ENCODE measurements around the gene ANKRD11. TPM values are rescaled to one million over a fixed set of nuclear protein-coding genes. Genes with fewer than 3 reads are reported as not detected.
"Not testable (repeated sequence)": the region's sequence is repeated elsewhere in the genome, so short reads cannot be mapped to it uniquely, and the experiment has no call there.

ANKRD11 gene
- polyA plus RNA-seq, 2 donors: 37.1 to 73.5 TPM

DNA sequence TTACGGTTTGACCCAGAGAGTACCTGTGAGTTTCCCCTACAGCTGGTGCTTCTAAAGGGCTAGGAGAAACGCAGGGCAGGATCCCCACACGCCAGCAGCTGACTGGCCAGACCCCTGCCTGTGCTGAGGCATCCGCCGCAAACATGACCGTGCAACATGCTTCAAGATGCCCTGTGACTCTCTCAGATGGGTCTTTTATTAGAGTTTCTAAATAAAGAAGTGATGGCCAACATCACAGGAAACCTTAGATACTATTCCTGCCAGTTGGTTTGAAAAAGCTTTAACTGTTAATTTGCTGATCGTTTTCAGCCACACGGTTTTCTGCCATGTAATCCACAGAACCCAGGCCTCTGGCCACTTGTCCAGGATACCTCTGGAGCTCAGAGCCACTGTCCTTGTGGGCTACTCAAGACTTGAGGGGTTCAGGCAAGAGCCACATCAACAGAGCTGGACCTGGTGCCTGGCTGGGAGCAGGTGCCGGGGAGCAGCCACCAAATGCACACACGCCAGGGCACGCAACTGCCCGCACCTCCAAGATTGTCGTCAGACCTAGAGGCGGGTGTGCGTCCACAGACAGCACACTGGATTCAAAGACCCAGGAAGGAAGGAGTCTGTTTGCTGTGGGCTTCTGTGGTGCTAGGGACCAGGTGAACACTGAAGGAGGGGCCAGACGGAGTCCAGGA lies 154.4 kb downstream of the ANKRD11 start:
- Histone ChIP-seq H3K36me3 (ENCODE audit: control insufficient read depth in 2 of 2, insufficient read depth in 2 of 2, low read length in 1 of 2) (peaks cover 0 to 8% of the 10 kb centered on the region in 2 donors), H3K9me3 (ENCODE audit: control insufficient read depth in 2 of 2, insufficient read depth in 1 of 2, low read depth in 1 of 2, low read length in 1 of 2) (no peaks in the 10 kb centered on the region), H3K27ac (ENCODE audit: low read depth in 2 of 2, low read length in 1 of 2) (no peak overlapping the region), H3K4me3 (ENCODE audit: low read depth in 1 of 2, low read length in 2 of 2) (no peak overlapping the region), H3K27me3 (ENCODE audit: control insufficient read depth in 1 of 2, insufficient read depth in 2 of 2, low read length in 2 of 2) (no peaks in the 10 kb centered on the region), H3K4me1 (ENCODE audit: control insufficient read depth in 2 of 2, insufficient read depth in 2 of 2, low read length in 1 of 2) (peaks cover 6 to 25% of the 10 kb centered on the region in 2 donors)
- 61 to 63% methylated on average over 16 of the region's 16 CpGs for WGBS, 2 donors

DNA sequence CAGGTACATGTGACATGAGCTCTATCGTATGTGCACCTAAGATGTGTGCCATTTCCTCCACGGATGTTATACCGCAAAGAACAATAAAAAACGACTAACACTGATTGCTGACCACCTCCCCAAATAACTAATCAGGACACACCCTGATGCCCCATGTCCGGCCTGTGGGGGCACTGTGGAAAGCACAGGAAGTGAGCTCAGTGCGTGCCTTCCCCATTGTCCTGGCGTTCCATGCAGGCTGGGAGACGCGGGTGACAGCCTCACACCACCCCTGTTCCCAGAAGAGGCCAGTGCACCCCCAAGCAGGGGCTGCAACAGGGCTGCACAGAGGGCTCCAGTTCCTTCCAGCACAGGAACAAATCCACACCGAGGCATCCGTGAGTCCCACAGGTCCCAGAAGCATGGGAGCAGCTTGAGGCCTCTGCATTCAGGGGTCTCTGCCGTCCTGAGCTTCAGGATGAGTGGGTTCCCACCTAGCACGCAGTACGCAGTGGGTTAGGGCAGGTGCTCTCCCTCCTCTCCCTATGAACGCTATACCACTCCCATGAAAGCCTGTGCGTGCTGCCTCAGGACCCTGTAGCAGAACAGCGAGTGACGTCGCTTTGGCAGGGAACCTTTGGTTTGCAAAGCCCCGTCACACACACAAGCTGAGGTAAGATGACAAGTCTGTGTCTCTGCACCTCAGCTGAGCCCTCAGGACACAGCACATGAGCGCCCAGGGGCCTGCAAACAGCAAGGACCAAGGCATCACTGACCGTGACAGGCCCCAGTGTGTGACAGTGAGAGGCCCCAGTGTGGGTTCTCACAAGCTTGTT lies 155.2 kb downstream of the ANKRD11 start:
- Histone ChIP-seq H3K4me1 (ENCODE audit: control insufficient read depth in 2 of 2, insufficient read depth in 2 of 2, low read length in 1 of 2) (peaks cover 6 to 27% of the 10 kb centered on the region in 2 donors), H3K27ac (ENCODE audit: low read depth in 2 of 2, low read length in 1 of 2) (no peak overlapping the region), H3K36me3 (ENCODE audit: control insufficient read depth in 2 of 2, insufficient read depth in 2 of 2, low read length in 1 of 2) (peaks cover 0 to 9% of the 10 kb centered on the region in 2 donors)

DNA sequence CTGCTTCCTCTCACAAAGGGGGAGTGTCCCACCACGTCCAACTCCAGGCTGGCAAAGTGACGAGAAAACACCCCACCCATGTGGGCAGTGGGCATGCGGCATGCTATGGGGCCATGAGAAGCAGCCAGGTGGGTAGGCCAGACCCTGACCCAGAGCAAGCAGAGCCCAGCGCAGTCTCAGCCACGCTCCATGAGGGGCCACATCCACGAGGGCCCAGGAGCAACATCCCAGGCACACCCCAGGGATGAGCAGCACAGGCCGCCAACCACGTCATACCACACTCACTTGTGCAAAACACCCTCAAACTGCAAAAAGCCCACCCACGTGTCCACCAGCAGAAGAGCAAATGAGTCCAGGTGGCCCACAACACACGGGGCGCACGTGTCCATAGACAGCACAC lies 155.9 kb downstream of the ANKRD11 start:
- Histone ChIP-seq H3K36me3 (ENCODE audit: control insufficient read depth in 2 of 2, insufficient read depth in 2 of 2, low read length in 1 of 2) (peaks cover 0 to 11% of the 10 kb centered on the region in 2 donors), H3K4me1 (ENCODE audit: control insufficient read depth in 2 of 2, insufficient read depth in 2 of 2, low read length in 1 of 2) (peaks cover 6 to 29% of the 10 kb centered on the region in 2 donors), H3K9me3 (ENCODE audit: control insufficient read depth in 2 of 2, insufficient read depth in 1 of 2, low read depth in 1 of 2, low read length in 1 of 2) (no peaks in the 10 kb centered on the region), H3K27me3 (ENCODE audit: control insufficient read depth in 1 of 2, insufficient read depth in 2 of 2, low read length in 2 of 2) (no peaks in the 10 kb centered on the region), H3K27ac (ENCODE audit: low read depth in 2 of 2, low read length in 1 of 2) (peak overlapping the region in 1 of 2 donors; percentile 46), H3K4me3 (ENCODE audit: low read depth in 1 of 2, low read length in 2 of 2) (no peak overlapping the region)
- WGBS, 2 donors: 77 to 78% methylated on average over 12 of the region's 12 CpGs

More for the DNA sequence above, 155.2 kb downstream of the ANKRD11 start:
- H3K4me3 ChIP-seq (ENCODE audit: low read depth in 1 of 2, low read length in 2 of 2): no peak overlapping the region
- no peaks in the 10 kb centered on the region for H3K9me3 ChIP-seq (ENCODE audit: control insufficient read depth in 2 of 2, insufficient read depth in 1 of 2, low read depth in 1 of 2, low read length in 1 of 2)
- H3K27me3 ChIP-seq (ENCODE audit: control insufficient read depth in 1 of 2, insufficient read depth in 2 of 2, low read length in 2 of 2): no peaks in the 10 kb centered on the region
- 69 to 71% methylated on average over 21 to 22 of the region's 22 CpGs for WGBS, 2 donors

DNA sequence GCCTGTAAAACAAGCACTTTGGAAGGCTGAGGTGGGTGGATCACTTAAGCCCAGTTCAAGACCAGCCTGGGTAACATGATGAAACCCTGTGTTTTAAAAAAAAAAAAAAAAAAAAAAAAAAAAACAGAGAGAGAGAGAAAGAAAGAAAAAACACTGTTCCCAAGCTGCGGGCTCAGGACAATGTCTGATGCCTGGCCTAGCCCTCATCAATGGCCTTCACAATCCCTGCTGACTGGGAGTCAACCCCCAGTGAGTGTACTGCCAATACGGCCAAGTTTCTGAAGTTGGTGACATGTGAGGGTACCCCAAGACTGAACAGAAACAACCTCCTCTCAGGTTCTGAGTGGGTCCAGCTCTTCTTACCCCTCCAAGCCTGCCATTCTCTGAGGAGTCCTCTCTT lies 156.3 kb downstream of the ANKRD11 start:
- Histone ChIP-seq H3K9me3 (ENCODE audit: control insufficient read depth in 2 of 2, insufficient read depth in 1 of 2, low read depth in 1 of 2, low read length in 1 of 2) (no peaks in the 10 kb centered on the region), H3K4me1 (ENCODE audit: control insufficient read depth in 2 of 2, insufficient read depth in 2 of 2, low read length in 1 of 2) (peaks cover 6 to 30% of the 10 kb centered on the region in 2 donors), H3K27ac (ENCODE audit: low read depth in 2 of 2, low read length in 1 of 2) (peak overlapping the region in 1 of 2 donors; percentile 46), H3K36me3 (ENCODE audit: control insufficient read depth in 2 of 2, insufficient read depth in 2 of 2, low read length in 1 of 2) (peaks cover 0 to 11% of the 10 kb centered on the region in 2 donors), H3K27me3 (ENCODE audit: control insufficient read depth in 1 of 2, insufficient read depth in 2 of 2, low read length in 2 of 2) (no peaks in the 10 kb centered on the region), H3K4me3 (ENCODE audit: low read depth in 1 of 2, low read length in 2 of 2) (no peak overlapping the region)
- WGBS, 2 donors: 55% methylated on average over 2 of the region's 2 CpGs

DNA sequence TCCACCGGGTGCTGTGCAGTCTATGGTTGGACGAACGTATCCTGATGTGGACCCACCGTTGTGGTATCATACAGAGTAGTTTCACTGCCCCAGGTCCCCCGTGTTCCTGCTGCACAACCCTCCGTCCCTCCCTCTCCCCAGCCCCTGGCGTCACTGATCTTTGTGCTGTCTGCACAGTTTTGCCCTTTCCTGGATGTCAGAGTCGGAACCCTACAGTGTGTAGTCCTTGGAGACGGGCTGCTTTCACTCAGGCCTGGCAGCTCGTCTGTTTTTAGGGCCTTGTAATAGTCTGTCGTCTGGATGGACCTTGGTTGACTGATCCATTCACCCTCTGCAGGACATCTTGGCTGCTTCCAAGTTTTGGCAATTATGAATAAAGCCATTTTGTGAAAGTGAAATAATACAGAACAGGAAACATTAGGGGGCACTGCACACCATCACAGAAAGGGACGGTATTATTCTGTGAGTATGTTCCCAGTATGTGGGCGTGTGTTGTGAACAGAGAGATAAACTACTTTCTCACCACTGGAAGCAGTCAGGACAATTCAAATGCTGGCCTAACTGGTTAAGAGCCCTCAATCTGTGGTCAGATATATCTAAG lies 156.9 kb downstream of the ANKRD11 start:
- WGBS, 2 donors: 35 to 43% methylated on average over 9 to 12 of the region's 13 CpGs
- H3K27ac ChIP-seq (ENCODE audit: low read depth in 2 of 2, low read length in 1 of 2); H3K27me3 ChIP-seq (ENCODE audit: control insufficient read depth in 1 of 2, insufficient read depth in 2 of 2, low read length in 2 of 2); H3K4me3 ChIP-seq (ENCODE audit: low read depth in 1 of 2, low read length in 2 of 2); H3K9me3 ChIP-seq (ENCODE audit: control insufficient read depth in 2 of 2, insufficient read depth in 1 of 2, low read depth in 1 of 2, low read length in 1 of 2): not testable (repeated sequence)
- H3K36me3 ChIP-seq (ENCODE audit: control insufficient read depth in 2 of 2, insufficient read depth in 2 of 2, low read length in 1 of 2): peaks cover 0 to 11% of the 10 kb centered on the region in 2 donors
- peaks cover 6 to 31% of the 10 kb centered on the region in 2 donors for H3K4me1 ChIP-seq (ENCODE audit: control insufficient read depth in 2 of 2, insufficient read depth in 2 of 2, low read length in 1 of 2)

DNA sequence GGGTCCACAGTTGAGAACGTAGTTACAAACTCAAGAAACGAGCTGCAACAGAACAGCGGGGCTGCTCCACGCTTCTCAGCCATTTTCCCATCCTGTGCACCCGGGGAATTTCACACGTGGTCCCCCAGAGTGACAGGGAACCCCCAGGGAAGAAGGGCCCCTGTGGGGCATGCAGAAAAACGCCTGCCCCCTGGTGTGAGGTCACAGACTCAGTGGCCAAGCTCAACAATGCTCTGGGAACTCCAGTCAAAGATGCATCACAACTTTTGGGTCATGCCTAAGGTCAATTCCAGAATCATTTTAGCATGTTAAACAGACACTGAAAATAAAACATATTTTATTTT lies 157.5 kb downstream of the ANKRD11 start:
- H3K27me3 ChIP-seq (ENCODE audit: control insufficient read depth in 1 of 2, insufficient read depth in 2 of 2, low read length in 2 of 2): no peaks in the 10 kb centered on the region
- H3K9me3 ChIP-seq (ENCODE audit: control insufficient read depth in 2 of 2, insufficient read depth in 1 of 2, low read depth in 1 of 2, low read length in 1 of 2): no peaks in the 10 kb centered on the region
- peaks cover 6 to 29% of the 10 kb centered on the region in 2 donors for H3K4me1 ChIP-seq (ENCODE audit: control insufficient read depth in 2 of 2, insufficient read depth in 2 of 2, low read length in 1 of 2)
- 45 to 58% methylated on average over 7 of the region's 7 CpGs for WGBS, 2 donors
- peaks cover 0 to 12% of the 10 kb centered on the region in 2 donors for H3K36me3 ChIP-seq (ENCODE audit: control insufficient read depth in 2 of 2, insufficient read depth in 2 of 2, low read length in 1 of 2)
- no peak overlapping the region for H3K4me3 ChIP-seq (ENCODE audit: low read depth in 1 of 2, low read length in 2 of 2)
- H3K27ac ChIP-seq (ENCODE audit: low read depth in 2 of 2, low read length in 1 of 2): no peak overlapping the region

DNA sequence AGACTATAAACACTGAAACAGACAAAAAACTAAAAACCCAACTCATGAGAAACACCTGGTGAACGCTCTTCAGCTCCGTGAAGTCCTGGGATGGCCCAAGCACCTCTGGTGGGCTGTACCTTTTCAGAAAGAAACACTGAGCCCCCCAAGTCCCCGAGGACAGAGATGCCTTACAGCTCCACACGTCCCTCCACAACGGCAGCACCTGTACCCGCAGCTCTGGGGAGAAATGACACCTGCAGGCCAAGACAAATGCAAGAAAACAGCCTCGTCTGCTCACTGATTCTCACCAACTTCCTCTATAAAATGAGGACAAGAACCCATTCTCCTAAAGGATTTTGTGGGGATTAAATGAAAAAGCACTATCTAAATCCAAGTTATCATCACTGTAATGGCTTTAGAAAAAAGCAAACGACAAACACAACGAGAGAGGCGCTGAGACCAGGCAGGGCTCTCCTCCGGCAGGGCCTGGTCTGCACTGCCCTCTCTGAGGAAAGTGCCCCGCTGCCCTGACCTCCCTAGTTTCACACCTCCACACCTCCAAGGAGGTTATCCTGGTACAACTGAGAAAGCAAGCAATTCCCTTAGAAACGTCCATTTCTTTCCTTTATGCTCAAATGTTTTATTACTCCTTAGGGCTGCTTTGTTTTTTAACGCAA lies 158.0 kb downstream of the ANKRD11 start:
- Histone ChIP-seq H3K36me3 (ENCODE audit: control insufficient read depth in 2 of 2, insufficient read depth in 2 of 2, low read length in 1 of 2) (peaks cover 0 to 11% of the 10 kb centered on the region in 2 donors), H3K27me3 (ENCODE audit: control insufficient read depth in 1 of 2, insufficient read depth in 2 of 2, low read length in 2 of 2) (no peaks in the 10 kb centered on the region), H3K4me3 (ENCODE audit: low read depth in 1 of 2, low read length in 2 of 2) (no peak overlapping the region), H3K27ac (ENCODE audit: low read depth in 2 of 2, low read length in 1 of 2) (peak overlapping the region in 1 of 2 donors; percentile 36), H3K4me1 (ENCODE audit: control insufficient read depth in 2 of 2, insufficient read depth in 2 of 2, low read length in 1 of 2) (peaks cover 6 to 28% of the 10 kb centered on the region in 2 donors), H3K9me3 (ENCODE audit: control insufficient read depth in 2 of 2, insufficient read depth in 1 of 2, low read depth in 1 of 2, low read length in 1 of 2) (no peaks in the 10 kb centered on the region)
- WGBS, 2 donors: 66 to 67% methylated on average over 14 of the region's 14 CpGs

DNA sequence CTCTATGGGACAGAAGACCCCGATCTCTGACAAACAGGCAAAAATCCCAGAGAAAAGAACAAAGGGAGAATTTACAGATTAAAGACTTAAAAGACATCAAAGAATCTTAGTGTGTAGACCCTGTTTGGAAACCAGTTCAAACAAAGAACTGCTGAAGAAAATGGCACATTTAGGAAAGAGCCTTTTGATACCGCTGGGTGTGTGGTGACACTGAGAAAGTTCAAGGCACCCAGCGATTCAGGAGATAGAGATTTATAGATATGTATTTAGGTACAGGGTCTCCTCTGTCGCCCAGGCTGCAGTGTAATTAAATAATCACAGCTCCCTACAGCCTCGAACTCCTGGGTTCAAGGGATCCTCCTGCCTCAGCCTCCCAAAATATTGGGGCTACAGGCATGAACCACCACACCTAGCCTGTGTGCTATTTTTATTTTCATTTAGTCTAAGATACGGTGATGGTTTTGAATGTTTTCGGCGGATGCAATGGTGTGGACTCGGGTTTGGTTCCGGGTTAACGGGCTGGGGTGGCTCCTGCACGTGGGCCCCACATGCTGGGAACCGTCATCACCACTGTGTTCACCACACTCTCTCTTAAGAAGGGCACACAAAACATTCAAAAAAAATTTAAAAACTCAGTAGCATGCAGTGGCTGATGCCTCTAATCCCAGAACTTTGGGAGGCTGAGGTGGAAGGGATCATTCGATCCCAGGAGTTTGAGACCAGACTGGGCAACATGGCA lies 158.8 kb downstream of the ANKRD11 start:
- Histone ChIP-seq H3K4me3 (ENCODE audit: low read depth in 1 of 2, low read length in 2 of 2) (no peak overlapping the region), H3K4me1 (ENCODE audit: control insufficient read depth in 2 of 2, insufficient read depth in 2 of 2, low read length in 1 of 2) (peaks cover 6 to 31% of the 10 kb centered on the region in 2 donors), H3K27ac (ENCODE audit: low read depth in 2 of 2, low read length in 1 of 2) (no peak overlapping the region), H3K9me3 (ENCODE audit: control insufficient read depth in 2 of 2, insufficient read depth in 1 of 2, low read depth in 1 of 2, low read length in 1 of 2) (no peaks in the 10 kb centered on the region), H3K36me3 (ENCODE audit: control insufficient read depth in 2 of 2, insufficient read depth in 2 of 2, low read length in 1 of 2) (peaks cover 0 to 11% of the 10 kb centered on the region in 2 donors), H3K27me3 (ENCODE audit: control insufficient read depth in 1 of 2, insufficient read depth in 2 of 2, low read length in 2 of 2) (no peaks in the 10 kb centered on the region)
- 80 to 85% methylated on average over 14 of the region's 14 CpGs for WGBS, 2 donors

Data from esophagus (tissue), 2 donors.